Endothelial cell of coronary artery (primary cell): ENCODE measurements around the gene NRM. TPM values are rescaled to one million over a fixed set of nuclear protein-coding genes. Genes with fewer than 3 reads are reported as not detected.

Experiments
- total RNA-seq: library from RNA; depleted of rRNA; stranded (reverse); fragments of >200 nt; gene quantifications from 2 replicates; pipeline ENCODE4 v1.2.3, GENCODE V29; 2014

Gene NRM, protein sequence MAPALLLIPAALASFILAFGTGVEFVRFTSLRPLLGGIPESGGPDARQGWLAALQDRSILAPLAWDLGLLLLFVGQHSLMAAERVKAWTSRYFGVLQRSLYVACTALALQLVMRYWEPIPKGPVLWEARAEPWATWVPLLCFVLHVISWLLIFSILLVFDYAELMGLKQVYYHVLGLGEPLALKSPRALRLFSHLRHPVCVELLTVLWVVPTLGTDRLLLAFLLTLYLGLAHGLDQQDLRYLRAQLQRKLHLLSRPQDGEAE
- total RNA-seq: 1.4 TPM in 2 replicates

DNA sequence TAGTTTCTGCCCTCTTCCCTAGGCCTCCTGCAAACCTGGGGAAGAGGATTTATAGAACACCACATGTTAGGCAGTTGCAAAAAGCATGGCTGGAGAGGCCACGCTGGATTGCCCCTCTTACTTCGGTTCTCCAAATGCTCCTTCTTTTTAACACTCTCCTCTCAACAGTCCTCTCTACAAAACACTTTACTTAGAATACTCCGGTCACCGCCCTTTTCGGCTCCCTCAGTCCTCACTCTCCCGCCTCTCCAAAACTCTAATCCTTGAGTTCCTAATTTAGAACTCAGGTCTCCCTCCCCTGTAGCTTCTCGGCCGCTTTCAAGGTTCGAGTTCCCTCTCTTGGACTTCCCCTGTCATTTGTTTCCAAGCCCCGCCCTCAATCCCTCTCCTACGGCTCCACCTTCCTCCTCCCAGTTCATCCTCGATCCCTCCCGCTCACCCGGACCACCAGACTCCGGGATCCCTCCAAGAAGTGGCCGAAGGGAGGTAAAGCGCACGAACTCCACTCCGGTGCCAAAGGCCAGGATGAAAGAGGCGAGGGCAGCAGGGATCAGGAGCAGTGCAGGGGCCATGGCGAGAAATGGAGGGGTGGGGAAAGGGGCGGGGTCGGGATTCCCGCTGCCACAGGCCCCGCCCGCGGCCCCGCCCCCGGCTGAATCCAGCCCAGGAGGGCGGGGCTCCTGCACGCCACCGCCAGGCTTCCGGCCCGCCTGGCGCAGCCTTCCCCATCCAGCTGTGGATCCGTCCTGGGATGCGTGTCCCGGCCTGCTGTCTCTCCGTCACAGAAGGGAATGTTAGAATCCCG, at the start of gene NRM:
TSS of gene NRM (minus strand) at position 582 of the 805 bp plus-strand sequence. CDS start at position 572, 10 bp downstream.

DNA sequence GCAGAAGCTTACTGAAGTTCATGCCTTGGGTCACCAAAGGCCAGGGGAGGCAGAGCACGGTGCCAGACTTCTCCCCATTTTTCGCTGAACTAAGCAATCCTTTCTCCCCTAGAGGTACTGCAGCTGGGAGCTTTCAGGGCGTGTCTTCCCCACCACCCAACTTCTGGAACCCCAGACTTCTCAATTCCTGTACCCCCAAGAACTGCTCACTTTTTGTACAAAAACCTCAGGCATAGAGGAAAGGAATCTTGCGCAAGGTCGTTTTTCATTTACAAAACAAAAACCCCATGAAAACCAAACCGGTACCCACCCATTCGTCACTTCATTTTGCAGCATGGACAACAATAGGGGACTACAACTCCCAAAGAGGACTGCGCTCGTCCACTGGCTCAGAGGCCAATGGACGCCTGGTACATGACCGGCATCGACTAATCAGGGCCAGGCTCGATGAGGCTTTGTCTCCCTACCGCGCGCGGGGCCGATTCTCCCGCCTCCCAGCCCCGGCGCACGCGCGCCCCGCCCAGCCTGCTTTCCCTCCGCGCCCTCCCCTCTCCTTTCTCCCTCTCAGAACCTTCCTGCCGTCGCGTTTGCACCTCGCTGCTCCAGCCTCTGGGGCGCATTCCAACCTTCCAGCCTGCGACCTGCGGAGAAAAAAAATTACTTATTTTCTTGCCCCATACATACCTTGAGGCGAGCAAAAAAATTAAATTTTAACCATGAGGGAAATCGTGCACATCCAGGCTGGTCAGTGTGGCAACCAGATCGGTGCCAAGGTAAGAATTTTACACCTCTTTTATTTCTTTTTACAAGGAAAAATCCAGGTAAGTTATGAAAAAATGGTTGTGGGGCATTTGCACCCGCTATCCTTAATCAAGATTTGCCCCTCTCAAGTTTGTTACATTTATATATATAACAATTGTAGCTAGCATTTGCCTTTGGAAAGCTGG, 29.3 kb upstream of the NRM start, which contains the start of gene TUBB:
TSS of gene TUBB (plus strand) at position 562 of the 947 bp plus-strand sequence. CDS start at position 717, 155 bp downstream.

DNA sequence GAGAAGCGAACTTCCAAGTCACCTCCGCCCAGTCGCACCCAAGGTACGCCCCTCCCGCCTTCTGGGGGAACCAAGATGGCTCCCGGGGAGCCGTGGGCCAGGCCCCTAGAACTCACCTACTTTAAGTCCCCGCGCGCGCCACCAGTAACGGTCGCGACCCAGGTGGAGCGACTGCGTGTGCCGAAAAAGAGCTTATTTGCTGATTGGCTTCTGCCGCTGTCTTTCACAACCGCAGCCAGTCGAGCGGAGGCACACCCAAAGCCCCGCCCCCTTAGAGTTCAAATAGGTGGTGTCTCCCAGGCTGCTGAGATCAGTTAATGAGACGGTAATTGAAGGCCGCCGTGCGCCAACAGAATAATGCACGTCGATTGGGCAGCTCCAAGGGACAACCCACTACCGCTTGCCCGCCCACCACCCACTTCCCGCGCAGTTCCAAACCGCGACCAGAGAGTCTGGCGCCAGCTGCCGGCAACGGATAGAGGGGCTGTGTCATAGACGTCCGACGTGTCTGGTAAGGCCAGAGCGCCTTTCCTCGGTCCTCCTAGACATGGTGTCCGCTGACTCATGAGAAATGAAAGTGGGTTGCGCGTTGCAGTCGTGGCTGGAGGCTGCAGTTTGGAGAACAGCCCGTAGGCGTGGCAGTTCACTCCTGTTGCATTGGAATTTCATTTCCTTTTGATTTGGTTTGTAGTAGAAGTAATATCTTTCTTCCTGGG, 26.5 kb upstream of the NRM start, which contains the start of gene MDC1:
TSS of gene MDC1 (minus strand) at position 153 of the 716 bp plus-strand sequence. CDS start 2,106 bp downstream, outside the sequence.

DNA sequence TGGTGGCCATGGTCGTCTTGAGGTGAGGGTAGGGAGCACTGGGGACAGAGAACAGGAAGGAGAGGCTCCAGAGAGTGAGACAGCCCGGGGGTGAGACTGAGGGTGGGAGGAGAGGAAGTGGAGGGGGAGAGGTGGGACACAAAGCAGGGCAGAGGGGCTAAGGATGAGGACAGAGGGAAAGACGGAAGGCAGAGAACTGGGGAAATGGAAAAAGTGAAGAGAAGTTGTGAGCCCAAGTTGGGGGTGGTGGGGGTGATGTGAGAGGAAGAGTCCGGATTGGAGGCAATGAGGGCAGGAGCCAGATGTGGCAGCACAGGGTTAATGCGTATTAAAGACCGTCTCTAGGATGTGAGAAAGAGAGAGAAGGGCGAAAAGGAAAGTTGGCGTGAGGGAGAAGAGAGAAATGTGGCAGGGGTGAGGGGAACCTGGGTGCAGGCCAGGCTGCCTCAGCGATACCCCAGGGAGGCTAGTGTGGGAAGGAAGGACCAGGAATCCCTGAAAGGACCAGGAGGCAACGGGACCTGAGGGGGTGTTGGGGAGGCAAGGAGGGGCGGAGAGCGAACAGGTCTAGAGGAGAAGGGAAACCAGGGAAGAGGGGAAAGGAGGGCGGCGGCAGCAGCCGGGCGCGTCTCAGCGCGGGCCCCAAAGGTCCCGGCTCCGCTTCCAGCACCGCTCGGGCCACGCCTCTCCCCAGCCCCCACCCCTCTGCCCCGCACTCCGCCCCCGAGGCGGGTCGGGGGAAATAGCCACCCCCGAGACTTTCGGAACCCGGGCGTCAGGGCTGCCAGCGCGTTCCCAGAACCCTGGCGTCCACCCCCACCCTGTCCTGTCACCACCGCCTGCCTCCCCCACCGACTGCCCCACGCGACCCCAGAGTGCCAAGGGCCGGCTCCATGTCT, 4.5 kb downstream of the NRM start, which contains the start of gene PPP1R18:
TSS of gene PPP1R18 (minus strand) at position 637 of the 899 bp plus-strand sequence. CDS start at position 10, 627 bp downstream.

DNA sequence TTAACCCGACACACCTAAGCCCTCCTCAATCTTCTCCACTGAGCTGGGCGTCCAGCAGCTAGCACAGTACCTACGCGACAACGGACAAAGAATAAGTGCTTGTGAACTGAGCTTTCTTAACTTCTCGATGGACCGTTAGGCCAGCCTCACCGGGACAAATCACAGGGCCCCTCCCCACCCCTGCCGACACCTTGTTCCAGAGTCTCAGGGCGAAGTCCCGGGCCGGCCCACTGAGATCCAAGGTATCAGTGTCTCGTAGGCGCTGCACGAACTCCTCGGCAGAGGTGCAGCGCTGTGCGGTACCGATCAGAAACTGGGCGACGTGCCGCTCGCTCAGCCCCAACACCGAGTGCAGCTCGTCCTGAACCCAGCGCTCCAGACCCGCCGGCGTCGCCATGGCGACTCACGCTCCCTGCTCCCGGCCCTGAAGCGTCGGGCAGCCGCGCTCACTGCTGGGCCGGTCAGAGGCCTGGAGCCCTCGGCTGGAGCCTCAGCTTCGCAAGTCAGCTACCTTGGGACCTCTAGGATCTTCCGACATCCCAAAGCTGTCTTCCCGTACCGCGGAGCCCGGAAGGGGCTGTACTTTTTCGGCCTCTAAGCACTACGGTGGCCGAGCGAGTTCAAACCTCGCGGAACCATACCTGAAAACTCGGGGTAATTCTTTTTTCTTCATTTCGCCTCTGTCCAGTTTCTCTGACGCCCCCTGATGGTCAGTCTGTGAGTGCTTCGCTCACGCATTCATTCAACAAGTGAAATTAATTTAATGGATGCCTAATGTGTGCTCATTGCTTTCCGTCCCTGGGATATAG, 18.1 kb downstream of the NRM start, which contains the start of gene DHX16:
TSS of gene DHX16 (minus strand) at position 562 of the 809 bp plus-strand sequence. CDS start at position 397, 165 bp downstream.

DNA sequence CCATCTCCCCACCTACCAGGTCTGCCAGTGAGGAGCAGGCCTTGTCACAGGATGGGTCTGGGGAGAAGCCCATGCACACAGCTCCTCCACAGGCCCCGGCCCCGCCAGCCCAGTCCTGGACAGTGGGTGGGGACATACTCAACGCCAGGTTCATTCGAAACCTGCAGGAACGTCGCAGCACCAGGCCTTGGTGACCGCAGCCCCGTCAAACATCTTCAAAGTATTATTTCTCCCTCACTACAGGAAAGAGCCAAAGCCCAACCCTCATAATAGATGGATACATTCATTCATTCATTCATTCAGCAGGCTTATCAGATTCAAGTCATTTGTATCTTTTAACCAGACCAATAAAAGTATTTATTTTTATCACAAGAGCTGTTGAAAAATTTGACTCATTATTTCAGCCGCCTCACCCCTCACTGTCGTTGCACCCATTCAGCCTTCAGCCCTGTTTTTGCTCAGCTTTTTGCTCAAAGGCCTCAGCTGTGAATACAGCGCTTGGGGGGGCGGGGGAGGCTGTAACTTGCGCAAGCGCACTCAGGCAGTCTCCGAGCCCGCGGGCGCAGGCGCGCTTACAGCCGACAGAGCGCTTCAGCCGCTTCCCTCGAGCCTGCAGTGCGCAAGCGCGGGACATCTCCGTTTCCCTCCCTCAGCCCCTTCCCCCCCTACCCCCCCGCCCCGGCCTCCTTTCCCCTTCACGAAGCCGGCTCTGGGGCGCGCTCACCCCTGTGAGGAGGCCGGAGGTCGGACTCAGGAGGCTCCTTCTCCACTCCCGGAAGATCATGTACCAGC, 44.1 kb downstream of the NRM start, which contains the start of gene C6orf136:
TSS of gene C6orf136 (plus strand) at position 684 of the 792 bp plus-strand sequence. CDS start at position 783, 99 bp downstream.

Other genes starting within 250 kb of the NRM start
- 353 and 390 TPM in 2 replicates for gene HLA-E, start 201.5 kb downstream of the NRM start, total RNA-seq
- gene GNL1, start 134.5 kb downstream of the NRM start, total RNA-seq: 42.6 and 48.7 TPM in 2 replicates
- 3.6 and 3.8 TPM in 2 replicates for gene PRR3, start 133.7 kb downstream of the NRM start, total RNA-seq
- gene ABCF1, start 119.5 kb downstream of the NRM start, total RNA-seq: 48.6 and 48.8 TPM in 2 replicates
- gene PPP1R10, start 73.7 kb downstream of the NRM start, total RNA-seq: 9.6 and 14.0 TPM in 2 replicates
- 31.5 and 31.6 TPM in 2 replicates for gene MRPS18B, start 73.1 kb downstream of the NRM start, total RNA-seq
- gene ATAT1, start 64.1 kb downstream of the NRM start, total RNA-seq: 3.0 and 3.1 TPM in 2 replicates
- 1.6 and 2.8 TPM in 2 replicates for gene C6orf136, start 43.9 kb downstream of the NRM start, total RNA-seq
- 36.8 and 41.7 TPM in 2 replicates for gene DHX16, start 18.0 kb downstream of the NRM start, total RNA-seq
- gene PPP1R18, start 4.3 kb downstream of the NRM start, total RNA-seq: 55.8 and 62.1 TPM in 2 replicates
- 6.3 and 7.2 TPM in 2 replicates for gene MDC1, start 26.3 kb upstream of the NRM start, total RNA-seq
- 474 and 495 TPM in 2 replicates for gene TUBB, start 29.4 kb upstream of the NRM start, total RNA-seq
- gene FLOT1, start 51.7 kb upstream of the NRM start, total RNA-seq: 48.8 and 110 TPM in 2 replicates
- gene IER3, start 53.6 kb upstream of the NRM start, total RNA-seq: 76.0 and 82.1 TPM in 2 replicates
- 5.6 and 12.7 TPM in 2 replicates for gene DDR1, start 193.5 kb upstream of the NRM start, total RNA-seq
- 12.6 and 17.6 TPM in 2 replicates for gene GTF2H4, start 217.2 kb upstream of the NRM start, total RNA-seq
- gene VARS2, start 223.3 kb upstream of the NRM start, total RNA-seq: 15.1 and 17.4 TPM in 2 replicates
- gene SFTA2, start 241.2 kb upstream of the NRM start, total RNA-seq: not detected in 2 replicates
- not detected in 2 replicates for gene MUCL3, start 250.0 kb upstream of the NRM start, total RNA-seq